Measurements from ENCODE around the gene FAM9B.

The FAM9B gene

DNA sequence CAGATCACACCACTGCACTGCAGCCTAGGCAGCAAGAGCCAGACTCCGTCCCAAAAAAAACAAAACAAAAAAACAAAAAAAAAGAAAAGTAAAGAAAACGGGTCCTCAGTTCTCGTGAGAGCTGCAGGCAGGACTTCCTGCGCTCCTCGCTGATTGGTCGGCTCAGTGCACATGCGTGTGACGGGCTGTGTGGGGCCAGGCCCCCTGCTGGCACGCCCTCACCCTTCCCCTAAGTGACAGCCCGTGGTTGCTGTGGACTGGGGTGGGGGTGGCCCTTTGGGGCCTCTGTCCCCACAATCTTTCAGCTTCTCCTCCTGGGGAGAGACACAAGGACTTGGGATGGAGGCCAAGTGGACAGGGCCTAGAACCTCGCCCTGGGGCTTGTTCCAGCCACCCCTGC lies at the start of gene FAM9B:
TSS of gene FAM9B (minus strand) at position 139 of the 400 bp plus-strand sequence. CDS start 1,141 bp downstream, outside the sequence.
- Histone ChIP-seq H3K9ac (ENCODE audit: low read depth, low read length) (no peak within 1 kb of the TSS), H3K9me3 (ENCODE audit: control insufficient read depth, insufficient read depth, low read length) (no peaks in the 10 kb centered on the region), H3K36me3 (ENCODE audit: insufficient read depth, low read length) (no peaks in the 10 kb centered on the region), H3K4me1 (ENCODE audit: insufficient read depth, low read length) (no peaks in the 10 kb centered on the region)

DNA sequence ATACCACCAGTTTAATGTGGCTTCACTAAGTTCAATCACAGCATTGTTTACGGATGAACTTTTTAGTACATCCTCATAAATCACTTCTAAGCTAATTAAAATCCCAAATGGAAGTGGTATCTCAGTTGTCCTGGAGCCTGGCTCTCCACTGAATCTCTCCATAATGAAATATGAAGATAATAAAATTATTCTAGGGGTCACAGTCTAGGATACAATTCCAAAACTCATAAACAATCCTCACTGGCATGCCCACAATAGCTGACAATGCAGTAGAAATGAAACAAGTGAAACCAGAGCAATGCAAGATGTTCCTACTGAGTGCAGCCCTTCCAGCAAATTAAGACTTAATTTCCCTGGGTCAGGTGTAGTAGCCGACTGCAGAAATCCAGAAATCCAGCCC lies 47.3 kb upstream of the FAM9B start:
- Histone ChIP-seq H3K36me3 (ENCODE audit: insufficient read depth, low read length) (no peaks in the 10 kb centered on the region), H3K9me3 (ENCODE audit: control insufficient read depth, insufficient read depth, low read length) (peaks cover 9% of the 10 kb centered on the region; the same call in 1 of the 2 replicates), H3K9ac (ENCODE audit: low read depth, low read length) (no peak overlapping the region), H3K4me1 (ENCODE audit: insufficient read depth, low read length) (no peaks in the 10 kb centered on the region)

- Histone ChIP-seq H3K4me1 (ENCODE audit: insufficient read depth, low read length) (no peaks in the 10 kb centered on the region), H3K36me3 (ENCODE audit: insufficient read depth, low read length) (no peaks in the 10 kb centered on the region), H3K9ac (ENCODE audit: low read depth, low read length) (no peak overlapping the region), H3K9me3 (ENCODE audit: control insufficient read depth, insufficient read depth, low read length) (no peaks in the 10 kb centered on the region)
These were observed 40.4 kb upstream of the FAM9B start for GRCh38 chrX:9074326-9074725.

GRCh38 chrX:9072281-9072680 lies 38.4 kb upstream of the FAM9B start:
- Histone ChIP-seq H3K9me3 (ENCODE audit: control insufficient read depth, insufficient read depth, low read length) (no peaks in the 10 kb centered on the region), H3K4me1 (ENCODE audit: insufficient read depth, low read length) (peaks cover 5% of the 10 kb centered on the region; the same call in 1 of the 2 replicates), H3K9ac (ENCODE audit: low read depth, low read length) (no peak overlapping the region), H3K36me3 (ENCODE audit: insufficient read depth, low read length) (no peaks in the 10 kb centered on the region)

- H3K9ac ChIP-seq (ENCODE audit: low read depth, low read length) = no peak overlapping the region
- peaks cover 5% of the 10 kb centered on the region; the same call in 1 of the 2 replicates for H3K4me1 ChIP-seq (ENCODE audit: insufficient read depth, low read length)
- no peaks in the 10 kb centered on the region for H3K36me3 ChIP-seq (ENCODE audit: insufficient read depth, low read length)
- H3K9me3 ChIP-seq (ENCODE audit: control insufficient read depth, insufficient read depth, low read length) = no peaks in the 10 kb centered on the region
These were observed 37.2 kb upstream of the FAM9B start for GRCh38 chrX:9071031-9071650.

- Histone ChIP-seq H3K9ac (ENCODE audit: low read depth, low read length) (no peak overlapping the region), H3K36me3 (ENCODE audit: insufficient read depth, low read length) (no peaks in the 10 kb centered on the region), H3K4me1 (ENCODE audit: insufficient read depth, low read length) (peaks cover 5% of the 10 kb centered on the region; the same call in 1 of the 2 replicates), H3K9me3 (ENCODE audit: control insufficient read depth, insufficient read depth, low read length) (no peaks in the 10 kb centered on the region)
These were observed 35.6 kb upstream of the FAM9B start for GRCh38 chrX:9069573-9069972.

- H3K4me1 ChIP-seq (ENCODE audit: insufficient read depth, low read length) = peaks cover 5% of the 10 kb centered on the region; the same call in 1 of the 2 replicates
- no peaks in the 10 kb centered on the region for H3K9me3 ChIP-seq (ENCODE audit: control insufficient read depth, insufficient read depth, low read length)
- no peak overlapping the region for H3K9ac ChIP-seq (ENCODE audit: low read depth, low read length)
- no peaks in the 10 kb centered on the region for H3K36me3 ChIP-seq (ENCODE audit: insufficient read depth, low read length)
These were observed 30.8 kb upstream of the FAM9B start for GRCh38 chrX:9064694-9065093.

GRCh38 chrX:9062641-9063040 lies 28.7 kb upstream of the FAM9B start:
- no peaks in the 10 kb centered on the region for H3K9me3 ChIP-seq (ENCODE audit: control insufficient read depth, insufficient read depth, low read length)
- no peaks in the 10 kb centered on the region for H3K4me1 ChIP-seq (ENCODE audit: insufficient read depth, low read length)
- no peak overlapping the region for H3K9ac ChIP-seq (ENCODE audit: low read depth, low read length)
- H3K36me3 ChIP-seq (ENCODE audit: insufficient read depth, low read length) = no peaks in the 10 kb centered on the region

- H3K9me3 ChIP-seq (ENCODE audit: control insufficient read depth, insufficient read depth, low read length) = no peaks in the 10 kb centered on the region
- H3K4me1 ChIP-seq (ENCODE audit: insufficient read depth, low read length) = no peaks in the 10 kb centered on the region
- no peaks in the 10 kb centered on the region for H3K36me3 ChIP-seq (ENCODE audit: insufficient read depth, low read length)
- no peak overlapping the region for H3K9ac ChIP-seq (ENCODE audit: low read depth, low read length)
These were observed 21.4 kb upstream of the FAM9B start for GRCh38 chrX:9055354-9055753.

DNA sequence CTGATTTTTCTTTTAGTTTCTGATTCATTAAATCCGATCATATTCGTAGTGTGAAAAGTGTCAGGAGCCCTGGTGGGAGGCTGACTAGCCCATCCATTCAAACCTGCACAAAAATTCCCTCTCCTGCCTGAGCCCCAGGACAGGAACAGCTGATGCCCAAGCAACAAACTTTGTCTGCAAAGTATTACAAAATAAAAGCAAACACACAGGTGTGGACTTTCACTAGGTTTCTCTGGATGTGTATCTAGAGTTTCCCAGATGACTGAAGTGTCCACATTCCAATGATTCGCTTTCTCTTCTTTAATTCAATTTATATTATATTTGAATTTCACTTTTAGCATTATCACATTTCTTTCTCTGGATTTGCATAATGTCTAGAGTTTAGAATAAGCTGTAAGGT lies 18.2 kb upstream of the FAM9B start:
- Histone ChIP-seq H3K9me3 (ENCODE audit: control insufficient read depth, insufficient read depth, low read length) (no peaks in the 10 kb centered on the region), H3K36me3 (ENCODE audit: insufficient read depth, low read length) (no peaks in the 10 kb centered on the region), H3K4me1 (ENCODE audit: insufficient read depth, low read length) (no peaks in the 10 kb centered on the region), H3K9ac (ENCODE audit: low read depth, low read length) (no peak overlapping the region)

- Histone ChIP-seq H3K9ac (ENCODE audit: low read depth, low read length) (no peak overlapping the region), H3K4me1 (ENCODE audit: insufficient read depth, low read length) (no peaks in the 10 kb centered on the region), H3K36me3 (ENCODE audit: insufficient read depth, low read length) (no peaks in the 10 kb centered on the region), H3K9me3 (ENCODE audit: control insufficient read depth, insufficient read depth, low read length) (no peaks in the 10 kb centered on the region)
These were observed 16.4 kb upstream of the FAM9B start for GRCh38 chrX:9050331-9050730.

GRCh38 chrX:9048801-9049200 lies 14.9 kb upstream of the FAM9B start:
- H3K9me3 ChIP-seq (ENCODE audit: control insufficient read depth, insufficient read depth, low read length) = no peaks in the 10 kb centered on the region
- no peaks in the 10 kb centered on the region for H3K4me1 ChIP-seq (ENCODE audit: insufficient read depth, low read length)
- H3K36me3 ChIP-seq (ENCODE audit: insufficient read depth, low read length) = no peaks in the 10 kb centered on the region
- no peak overlapping the region for H3K9ac ChIP-seq (ENCODE audit: low read depth, low read length)

- Histone ChIP-seq H3K9ac (ENCODE audit: low read depth, low read length) (no peak overlapping the region), H3K9me3 (ENCODE audit: control insufficient read depth, insufficient read depth, low read length) (no peaks in the 10 kb centered on the region), H3K4me1 (ENCODE audit: insufficient read depth, low read length) (no peaks in the 10 kb centered on the region), H3K36me3 (ENCODE audit: insufficient read depth, low read length) (no peaks in the 10 kb centered on the region)
These were observed 4.3 kb upstream of the FAM9B start for GRCh38 chrX:9038244-9038643.

GRCh38 chrX:9037296-9037695 lies 3.4 kb upstream of the FAM9B start:
- no peaks in the 10 kb centered on the region for H3K9me3 ChIP-seq (ENCODE audit: control insufficient read depth, insufficient read depth, low read length)
- H3K9ac ChIP-seq (ENCODE audit: low read depth, low read length) = no peak overlapping the region
- no peaks in the 10 kb centered on the region for H3K36me3 ChIP-seq (ENCODE audit: insufficient read depth, low read length)
- no peaks in the 10 kb centered on the region for H3K4me1 ChIP-seq (ENCODE audit: insufficient read depth, low read length)

GRCh38 chrX:9033586-9033985 lies 341 bp downstream of the FAM9B start:
- H3K4me1 ChIP-seq (ENCODE audit: insufficient read depth, low read length) = no peaks in the 10 kb centered on the region
- H3K36me3 ChIP-seq (ENCODE audit: insufficient read depth, low read length) = no peaks in the 10 kb centered on the region
- no peak overlapping the region for H3K9ac ChIP-seq (ENCODE audit: low read depth, low read length)
- H3K9me3 ChIP-seq (ENCODE audit: control insufficient read depth, insufficient read depth, low read length) = no peaks in the 10 kb centered on the region
